Keratinocyte (primary cell): ENCODE measurements around the gene RNF152. TPM values are rescaled to one million over a fixed set of nuclear protein-coding genes. Genes with fewer than 3 reads are reported as not detected.

Experiments used
- DNase-seq: peaks from one replicate; pipeline ENCODE4 v3.0.0-alpha.2; 2011; ENCODE audit warnings: low read depth, missing footprints, low spot score
- FAIRE-seq: peaks from 2 replicates; lab custom pipeline; 2011; peaks lifted over from hg19 to GRCh38; lab: Jason Lieb, UNC
- H2AFZ ChIP-seq: 2 replicates; pipeline ENCODE4 v1.6.0; 2012; ENCODE audit warnings: low read length, control low read depth, inconsistent platforms; ENCODE audit not compliant: control insufficient read depth
- H3K27ac ChIP-seq: 2 replicates; pipeline ENCODE4 v1.5.1; 2011; ENCODE audit warnings: low read length; ENCODE audit not compliant: control insufficient read depth, insufficient read depth
- H3K27me3 ChIP-seq: 3 replicates; pipeline ENCODE4 v1.6.0; 2011; ENCODE audit warnings: low read length; ENCODE audit not compliant: control insufficient read depth, insufficient read depth; ENCODE audit errors: extremely low read depth
- H3K36me3 ChIP-seq, 2 experiments: 2 replicates in 1 of 2; 3 replicates in 1 of 2; pipeline ENCODE4 v1.5.1; 2011; ENCODE audit warnings: low read length in 2 of 2, mild to moderate bottlenecking in 1 of 2; ENCODE audit not compliant: control insufficient read depth in 2 of 2, insufficient read depth in 2 of 2; ENCODE audit errors: extremely low read depth in 1 of 2
- H3K4me1 ChIP-seq: 3 replicates; pipeline ENCODE4 v1.5.1; 2011; ENCODE audit warnings: low read length; ENCODE audit not compliant: control insufficient read depth, insufficient read depth; ENCODE audit errors: extremely low read depth
- H3K4me2 ChIP-seq: 3 replicates; pipeline ENCODE4 v1.6.0; 2011; ENCODE audit warnings: low read depth, low read length; ENCODE audit not compliant: control insufficient read depth, insufficient read depth; ENCODE audit errors: extremely low read depth
- H3K4me3 ChIP-seq, 3 experiments: fragments of 200-600 bp in 1 of 3; sonication (generic) in 1 of 3; 2 replicates in 2 of 3; 3 replicates in 1 of 3; pipeline ENCODE4 v1.5.1; 2011 to 2016; ENCODE audit warnings: low read length in 3 of 3, mild to moderate bottlenecking in 3 of 3, control low read depth in 2 of 3, inconsistent platforms in 1 of 3, low read depth in 1 of 3, mixed read lengths in 1 of 3, mixed run types in 1 of 3, moderate library complexity in 1 of 3; ENCODE audit not compliant: control insufficient read depth in 2 of 3, insufficient read depth in 2 of 3; ENCODE audit errors: extremely low read depth in 1 of 3
- H3K79me2 ChIP-seq: 2 replicates; pipeline ENCODE4 v1.6.0; 2012; ENCODE audit warnings: low read length; ENCODE audit not compliant: control insufficient read depth, insufficient read depth
- H3K9ac ChIP-seq: 3 replicates; pipeline ENCODE4 v1.6.0; 2011; ENCODE audit warnings: low read length; ENCODE audit not compliant: control insufficient read depth, insufficient read depth; ENCODE audit errors: extremely low read depth
- H3K9me1 ChIP-seq: 3 replicates; pipeline ENCODE4 v1.6.0; 2011; ENCODE audit warnings: low read length; ENCODE audit not compliant: control insufficient read depth, insufficient read depth; ENCODE audit errors: extremely low read depth
- H3K9me3 ChIP-seq: 2 replicates; pipeline ENCODE4 v1.5.1; 2012; ENCODE audit warnings: low read depth, low read length; ENCODE audit not compliant: control insufficient read depth
- H4K20me1 ChIP-seq: 3 replicates; pipeline ENCODE4 v1.6.0; 2011; ENCODE audit warnings: low read length; ENCODE audit not compliant: control insufficient read depth, insufficient read depth; ENCODE audit errors: extremely low read depth
- EZH2 ChIP-seq: IDR thresholded peaks from one replicate; pipeline ENCODE4 v1.6.1; 2012; ENCODE audit warnings: inconsistent platforms, mild to moderate bottlenecking, low read length, moderate library complexity
- dilution Hi-C: fragments of 300-500 bp; cut with MboI; formaldehyde crosslinking; loops from one replicate; pipeline ENCODE4 v1.7.0; 2020; ENCODE audit warnings: low sequenced_read_pairs; ENCODE audit not compliant: extremely low pct_ligation_motif_present
- polyA plus RNA-seq, 5 experiments: library from polyadenylated mRNA; depleted of rRNA in 3 of 5; stranded (reverse) in 3 of 5; stranded (forward) in 1 of 5; unstranded in 1 of 5; fragments of >200 nt; gene quantifications; 1 replicate in 1 of 5; 2 replicates in 3 of 5; 3 replicates in 1 of 5; pipeline versions ENCODE4 v1.2.1 to v1.2.3, GENCODE V29; 2011 to 2012; ENCODE audit warnings: missing spikeins in 2 of 5, low read depth in 1 of 5, low replicate concordance in 1 of 5
- TF ChIP-seq, protein P1 (sequence below), 3 experiments: IDR thresholded peaks in 1 of 3; conservative IDR thresholded peaks in 1 of 3; optimal IDR thresholded peaks in 1 of 3; 2 replicates in 2 of 3; 3 replicates in 1 of 3; pipeline versions ENCODE3 to v1.5.1; 2011; ENCODE audit warnings: low read length in 3 of 3, mild to moderate bottlenecking in 3 of 3, moderate library complexity in 2 of 3, control low read depth in 1 of 3, inconsistent platforms in 1 of 3; ENCODE audit not compliant: insufficient read depth in 2 of 3; ENCODE audit errors: extremely low read depth in 1 of 3

The RNF152 gene
- polyA plus RNA-seq, 1 donor (not counting 4 experiments of a cell fraction or from before 2014, with no cell fraction given), result 10.1 TPM

DNA sequence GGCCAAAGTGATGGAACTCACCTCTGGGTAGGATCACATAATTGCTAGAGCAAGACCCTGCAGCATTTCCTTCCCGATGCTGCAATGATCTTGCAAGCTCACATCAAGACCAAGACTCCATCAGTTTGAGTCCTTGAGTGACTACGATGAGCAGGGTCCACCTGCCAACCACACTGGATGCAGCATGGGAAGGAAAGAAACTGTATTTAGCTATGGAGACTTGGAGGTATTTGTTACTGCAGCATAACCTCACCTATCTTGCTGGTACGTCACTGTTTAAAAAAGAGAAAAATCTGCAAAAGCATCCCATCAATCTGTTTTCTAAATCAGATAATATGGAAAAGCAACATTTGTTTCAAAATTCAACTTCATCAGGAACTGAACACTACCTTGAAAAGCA is 2.5 kb downstream of the RNF152 start:
- peaks cover 28% of the 10 kb centered on the region for H3K79me2 ChIP-seq
- FAIRE-seq (no peak), DNase-seq (no peak)
- no peak overlapping the region for H3K4me2 ChIP-seq
- H3K9ac ChIP-seq, result no peak overlapping the region
- TF ChIP-seq EZH2, result no peak
- TF ChIP-seq, protein P1, sequence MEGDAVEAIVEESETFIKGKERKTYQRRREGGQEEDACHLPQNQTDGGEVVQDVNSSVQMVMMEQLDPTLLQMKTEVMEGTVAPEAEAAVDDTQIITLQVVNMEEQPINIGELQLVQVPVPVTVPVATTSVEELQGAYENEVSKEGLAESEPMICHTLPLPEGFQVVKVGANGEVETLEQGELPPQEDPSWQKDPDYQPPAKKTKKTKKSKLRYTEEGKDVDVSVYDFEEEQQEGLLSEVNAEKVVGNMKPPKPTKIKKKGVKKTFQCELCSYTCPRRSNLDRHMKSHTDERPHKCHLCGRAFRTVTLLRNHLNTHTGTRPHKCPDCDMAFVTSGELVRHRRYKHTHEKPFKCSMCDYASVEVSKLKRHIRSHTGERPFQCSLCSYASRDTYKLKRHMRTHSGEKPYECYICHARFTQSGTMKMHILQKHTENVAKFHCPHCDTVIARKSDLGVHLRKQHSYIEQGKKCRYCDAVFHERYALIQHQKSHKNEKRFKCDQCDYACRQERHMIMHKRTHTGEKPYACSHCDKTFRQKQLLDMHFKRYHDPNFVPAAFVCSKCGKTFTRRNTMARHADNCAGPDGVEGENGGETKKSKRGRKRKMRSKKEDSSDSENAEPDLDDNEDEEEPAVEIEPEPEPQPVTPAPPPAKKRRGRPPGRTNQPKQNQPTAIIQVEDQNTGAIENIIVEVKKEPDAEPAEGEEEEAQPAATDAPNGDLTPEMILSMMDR (optimal IDR thresholded peaks at IDR 0.05 in 1 of 3, IDR thresholded peaks at IDR 0.05 in 1 of 3, conservative IDR thresholded peaks at IDR 0.05 in 1 of 3; ENCODE audit: extremely low read depth in 1 of 3, insufficient read depth in 2 of 3, low read length in 3 of 3), result no peak
- peaks cover 2% of the 10 kb centered on the region for H3K9me1 ChIP-seq
- H2AFZ ChIP-seq, result no peak overlapping the region
- H3K27ac ChIP-seq, result no peak overlapping the region
- peaks cover 9 to 13% of the 10 kb centered on the region in 2 experiments for H3K36me3 ChIP-seq
- peaks cover 20% of the 10 kb centered on the region for H3K4me1 ChIP-seq
- no peaks in the 10 kb centered on the region for H3K9me3 ChIP-seq
- no peaks in the 10 kb centered on the region for H3K27me3 ChIP-seq
- dilution Hi-C loops, result no loop called here
- H3K4me3 ChIP-seq, result no peak overlapping the region
- H4K20me1 ChIP-seq, result peaks cover 4% of the 10 kb centered on the region

DNA sequence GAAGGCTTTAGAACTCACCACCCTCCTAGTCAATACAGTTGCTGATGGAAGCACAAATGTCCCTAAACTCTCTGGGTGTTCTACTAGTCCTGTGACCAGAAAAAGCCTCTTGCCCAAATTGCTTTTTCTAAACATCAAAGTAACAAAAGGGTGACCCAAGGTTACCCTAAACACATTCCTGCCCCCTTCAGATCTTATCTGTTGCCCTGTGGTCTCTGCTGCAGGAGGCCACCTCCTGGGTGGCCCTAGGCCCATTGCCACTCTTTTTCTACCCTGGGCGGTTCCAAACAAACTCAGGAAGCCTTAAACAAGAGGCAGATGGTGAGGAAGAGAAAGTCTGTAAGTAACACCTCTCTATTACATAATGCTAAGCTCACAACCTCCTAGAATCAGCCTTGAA is 3.3 kb downstream of the RNF152 start:
- no peak overlapping the region for H3K27ac ChIP-seq
- peaks cover 4% of the 10 kb centered on the region for H4K20me1 ChIP-seq
- peaks cover 2% of the 10 kb centered on the region for H3K9me1 ChIP-seq
- peaks cover 15% of the 10 kb centered on the region for H3K4me1 ChIP-seq
- no peak overlapping the region for H2AFZ ChIP-seq
- H3K9me3 ChIP-seq, result no peaks in the 10 kb centered on the region
- DNase-seq (no peak), FAIRE-seq (no peak)
- H3K4me2 ChIP-seq, result no peak overlapping the region
- H3K27me3 ChIP-seq, result no peaks in the 10 kb centered on the region
- no peak overlapping the region for H3K4me3 ChIP-seq
- peaks cover 28% of the 10 kb centered on the region for H3K79me2 ChIP-seq
- no peak for TF ChIP-seq EZH2
- TF ChIP-seq, protein P1 (optimal IDR thresholded peaks at IDR 0.05 in 1 of 3, IDR thresholded peaks at IDR 0.05 in 1 of 3, conservative IDR thresholded peaks at IDR 0.05 in 1 of 3; ENCODE audit: extremely low read depth in 1 of 3, insufficient read depth in 2 of 3, low read length in 3 of 3), result no peak
- H3K9ac ChIP-seq, result no peak overlapping the region
- H3K36me3 ChIP-seq, result peaks cover 9 to 13% of the 10 kb centered on the region in 2 experiments
- dilution Hi-C loops, result no loop called here
